Adipocyte (in vitro differentiated cells): ENCODE data around the gene PDE1A.

Experiments
- DNase-seq: peaks from one replicate; pipeline ENCODE4 v3.0.0-alpha.2; 2015; ENCODE audit warnings: low read depth
- H3K27me3 ChIP-seq: replicated peaks from 2 replicates; pipeline ENCODE4 v1.7.0; 2013; ENCODE audit warnings: mild to moderate bottlenecking, low read length, moderate library complexity; ENCODE audit not compliant: control insufficient read depth, insufficient read depth
- H3K36me3 ChIP-seq: 2 replicates; pipeline ENCODE4 v1.7.0; 2013; ENCODE audit warnings: low read length, mild to moderate bottlenecking, moderate library complexity; ENCODE audit not compliant: control insufficient read depth, insufficient read depth, severe bottlenecking
- H3K4me1 ChIP-seq: 2 replicates; pipeline ENCODE4 v1.7.0; 2013; ENCODE audit warnings: mild to moderate bottlenecking, low read length, moderate library complexity; ENCODE audit not compliant: control insufficient read depth, insufficient read depth
- H3K4me3 ChIP-seq: 2 replicates; pipeline ENCODE4 v1.7.0; 2013; ENCODE audit warnings: mild to moderate bottlenecking, low read length, moderate library complexity
- H3K9ac ChIP-seq: 2 replicates; pipeline ENCODE4 v1.7.0; 2013; ENCODE audit warnings: mild to moderate bottlenecking, low read length, moderate library complexity
- H3K9me3 ChIP-seq: 2 replicates; pipeline ENCODE4 v1.7.0; 2013; ENCODE audit warnings: mild to moderate bottlenecking, low read length, moderate library complexity; ENCODE audit not compliant: control insufficient read depth

The PDE1A gene

GRCh38 chr2:182426918-182427240 lies at the start of gene PDE1A:
Gene PDE1A, minus strand, starts transcription at chr2:182427036.
- H3K9ac ChIP-seq = peak within 1 kb of the TSS; percentile 91
- peaks cover 27% of the 10 kb centered on the region for H3K4me1 ChIP-seq
- H3K9me3 ChIP-seq = no peaks in the 10 kb centered on the region
- peak within 1 kb of the TSS; percentile 91 for H3K4me3 ChIP-seq
- DNase-seq = peak; percentile 22
- H3K27me3 ChIP-seq = no peaks in the 10 kb centered on the region
- no peaks in the 10 kb centered on the region for H3K36me3 ChIP-seq

- peaks cover 10% of the 10 kb centered on the region for H3K9me3 ChIP-seq
These were observed 46.8 kb upstream of the PDE1A start for GRCh38 chr2:182473635-182474034.

GRCh38 chr2:182463760-182464159 lies 36.9 kb upstream of the PDE1A start:
- peaks cover 5% of the 10 kb centered on the region for H3K9me3 ChIP-seq
- H3K9ac ChIP-seq = no peak overlapping the region
- no peak for DNase-seq
- H3K4me1 ChIP-seq = no peaks in the 10 kb centered on the region
- H3K27me3 ChIP-seq = no peaks in the 10 kb centered on the region
- no peaks in the 10 kb centered on the region for H3K36me3 ChIP-seq
- no peak overlapping the region for H3K4me3 ChIP-seq

More at GRCh38 chr2:182473635-182474034, 46.8 kb upstream of the PDE1A start:
- Histone ChIP-seq H3K9ac (no peak overlapping the region), H3K36me3 (no peaks in the 10 kb centered on the region), H3K4me1 (peaks cover 5% of the 10 kb centered on the region), H3K27me3 (no peaks in the 10 kb centered on the region), H3K4me3 (no peak overlapping the region)
- DNase-seq = no peak

- Histone ChIP-seq H3K4me3 (no peak overlapping the region), H3K9ac (peak overlapping the region; percentile 64), H3K36me3 (no peaks in the 10 kb centered on the region)
These were observed 29.9 kb upstream of the PDE1A start for GRCh38 chr2:182456784-182457183.

GRCh38 chr2:182452456-182452990 lies 25.7 kb upstream of the PDE1A start:
- DNase-seq = no peak
- no peak overlapping the region for H3K4me3 ChIP-seq

More at GRCh38 chr2:182456784-182457183, 29.9 kb upstream of the PDE1A start:
- Histone ChIP-seq H3K9me3 (no peaks in the 10 kb centered on the region), H3K4me1 (peaks cover 21% of the 10 kb centered on the region), H3K27me3 (no peaks in the 10 kb centered on the region)
- peak; percentile 86 for DNase-seq

GRCh38 chr2:182448371-182448770 lies 21.5 kb upstream of the PDE1A start:
- DNase-seq = no peak
- Histone ChIP-seq H3K9me3 (no peaks in the 10 kb centered on the region), H3K9ac (peak overlapping the region; percentile 67), H3K4me3 (no peak overlapping the region), H3K27me3 (no peaks in the 10 kb centered on the region), H3K4me1 (peaks cover 45% of the 10 kb centered on the region), H3K36me3 (no peaks in the 10 kb centered on the region)

More at GRCh38 chr2:182452456-182452990, 25.7 kb upstream of the PDE1A start:
- Histone ChIP-seq H3K4me1 (peaks cover 32% of the 10 kb centered on the region), H3K36me3 (no peaks in the 10 kb centered on the region), H3K9ac (no peak overlapping the region), H3K9me3 (no peaks in the 10 kb centered on the region), H3K27me3 (no peaks in the 10 kb centered on the region)

- DNase-seq = peak; percentile 82
- H3K9ac ChIP-seq = peak overlapping the region; percentile 76
- H3K4me1 ChIP-seq = peaks cover 45% of the 10 kb centered on the region
- no peaks in the 10 kb centered on the region for H3K36me3 ChIP-seq
- H3K4me3 ChIP-seq = no peak overlapping the region
- no peaks in the 10 kb centered on the region for H3K9me3 ChIP-seq
- H3K27me3 ChIP-seq = no peaks in the 10 kb centered on the region
These were observed 21.0 kb upstream of the PDE1A start for GRCh38 chr2:182447863-182448262.

GRCh38 chr2:182447163-182447562 lies 20.3 kb upstream of the PDE1A start:
- no peaks in the 10 kb centered on the region for H3K9me3 ChIP-seq
- DNase-seq = no peak
- H3K4me1 ChIP-seq = peaks cover 45% of the 10 kb centered on the region
- no peak overlapping the region for H3K4me3 ChIP-seq
- H3K36me3 ChIP-seq = no peaks in the 10 kb centered on the region
- no peaks in the 10 kb centered on the region for H3K27me3 ChIP-seq
- H3K9ac ChIP-seq = peak overlapping the region; percentile 76

- no peak for DNase-seq
- Histone ChIP-seq H3K4me3 (no peak overlapping the region), H3K9me3 (no peaks in the 10 kb centered on the region), H3K27me3 (no peaks in the 10 kb centered on the region), H3K9ac (peak overlapping the region; percentile 56), H3K4me1 (peaks cover 45% of the 10 kb centered on the region), H3K36me3 (no peaks in the 10 kb centered on the region)
These were observed 19.3 kb upstream of the PDE1A start for GRCh38 chr2:182446087-182446486.

- H3K9me3 ChIP-seq = no peaks in the 10 kb centered on the region
These were observed 18.6 kb upstream of the PDE1A start for GRCh38 chr2:182445391-182445965.

GRCh38 chr2:182444806-182445205 lies 18.0 kb upstream of the PDE1A start:
- Histone ChIP-seq H3K4me3 (peak overlapping the region; percentile 4), H3K4me1 (peaks cover 45% of the 10 kb centered on the region), H3K27me3 (no peaks in the 10 kb centered on the region), H3K36me3 (no peaks in the 10 kb centered on the region), H3K9me3 (no peaks in the 10 kb centered on the region), H3K9ac (peak overlapping the region; percentile 43)
- DNase-seq = peak; percentile 76

More at GRCh38 chr2:182445391-182445965, 18.6 kb upstream of the PDE1A start:
- DNase-seq = peak; percentile 79
- H3K4me3 ChIP-seq = peak overlapping the region; percentile 4
- peaks cover 45% of the 10 kb centered on the region for H3K4me1 ChIP-seq
- no peaks in the 10 kb centered on the region for H3K36me3 ChIP-seq
- H3K9ac ChIP-seq = peak overlapping the region; percentile 43
- H3K27me3 ChIP-seq = no peaks in the 10 kb centered on the region

- H3K9ac ChIP-seq = no peak overlapping the region
- DNase-seq = no peak
- H3K4me3 ChIP-seq = no peak overlapping the region
- H3K9me3 ChIP-seq = no peaks in the 10 kb centered on the region
- no peaks in the 10 kb centered on the region for H3K27me3 ChIP-seq
- peaks cover 43% of the 10 kb centered on the region for H3K4me1 ChIP-seq
- no peaks in the 10 kb centered on the region for H3K36me3 ChIP-seq
These were observed 17.3 kb upstream of the PDE1A start for GRCh38 chr2:182444170-182444569.
